Fibroblast of villous mesenchyme (primary cell): ENCODE measurements around the gene COL8A2. TPM values are rescaled to one million over a fixed set of nuclear protein-coding genes. Genes with fewer than 3 reads are reported as not detected.
A peak's percentile ranks its signal among the peaks of the same experiment; 100 is the strongest.

Experiments used
- DNase-seq: peaks from one replicate; pipeline ENCODE4 v3.0.0-alpha.2; 2010; ENCODE audit warnings: low read depth
- H3K4me3 ChIP-seq: 2 replicates; pipeline ENCODE4 v1.5.1; 2011; ENCODE audit warnings: low read depth, mild to moderate bottlenecking, low read length
- total RNA-seq: library from RNA; depleted of rRNA; stranded (reverse); fragments of >200 nt; gene quantifications from 2 replicates; pipeline ENCODE4 v1.2.3, GENCODE V29; 2012
- TF ChIP-seq, protein P1 (sequence below): IDR thresholded peaks from 2 replicates; pipeline ENCODE4 v1.5.1; 2012; ENCODE audit warnings: low read depth, mild to moderate bottlenecking, low read length; ENCODE audit not compliant: insufficient read depth

The COL8A2 gene
- total RNA-seq, 1 donor = 4.7 TPM

GRCh38 chr1:36166938-36167905 is 42.2 kb upstream of the COL8A2 start:
- DNase-seq = peak; percentile 64
- H3K4me3 ChIP-seq = no peak overlapping the region
- TF ChIP-seq, protein P1, sequence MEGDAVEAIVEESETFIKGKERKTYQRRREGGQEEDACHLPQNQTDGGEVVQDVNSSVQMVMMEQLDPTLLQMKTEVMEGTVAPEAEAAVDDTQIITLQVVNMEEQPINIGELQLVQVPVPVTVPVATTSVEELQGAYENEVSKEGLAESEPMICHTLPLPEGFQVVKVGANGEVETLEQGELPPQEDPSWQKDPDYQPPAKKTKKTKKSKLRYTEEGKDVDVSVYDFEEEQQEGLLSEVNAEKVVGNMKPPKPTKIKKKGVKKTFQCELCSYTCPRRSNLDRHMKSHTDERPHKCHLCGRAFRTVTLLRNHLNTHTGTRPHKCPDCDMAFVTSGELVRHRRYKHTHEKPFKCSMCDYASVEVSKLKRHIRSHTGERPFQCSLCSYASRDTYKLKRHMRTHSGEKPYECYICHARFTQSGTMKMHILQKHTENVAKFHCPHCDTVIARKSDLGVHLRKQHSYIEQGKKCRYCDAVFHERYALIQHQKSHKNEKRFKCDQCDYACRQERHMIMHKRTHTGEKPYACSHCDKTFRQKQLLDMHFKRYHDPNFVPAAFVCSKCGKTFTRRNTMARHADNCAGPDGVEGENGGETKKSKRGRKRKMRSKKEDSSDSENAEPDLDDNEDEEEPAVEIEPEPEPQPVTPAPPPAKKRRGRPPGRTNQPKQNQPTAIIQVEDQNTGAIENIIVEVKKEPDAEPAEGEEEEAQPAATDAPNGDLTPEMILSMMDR = no peak

DNA sequence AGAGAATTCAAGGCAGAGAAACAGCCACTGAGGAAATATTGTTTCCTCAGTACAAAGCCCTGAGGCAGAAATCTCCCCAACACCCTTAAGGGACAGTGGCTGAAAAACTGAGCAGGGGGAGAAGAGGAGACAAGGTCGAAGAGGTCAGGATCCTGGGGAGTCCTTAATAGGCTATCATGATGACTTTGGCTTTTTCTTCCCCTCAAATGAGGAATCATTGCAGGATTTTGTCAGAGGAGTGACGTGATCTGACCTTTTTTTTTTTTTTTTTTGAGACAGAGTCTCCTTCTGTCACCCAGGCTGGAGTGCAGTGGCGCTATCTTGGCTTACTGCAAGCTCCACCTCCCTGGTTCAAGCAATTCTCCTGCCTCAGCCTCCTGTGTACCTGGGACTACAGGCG is 41.1 kb upstream of the COL8A2 start:
- TF ChIP-seq, protein P1 = no peak
- no peak overlapping the region for H3K4me3 ChIP-seq
- no peak for DNase-seq

DNA sequence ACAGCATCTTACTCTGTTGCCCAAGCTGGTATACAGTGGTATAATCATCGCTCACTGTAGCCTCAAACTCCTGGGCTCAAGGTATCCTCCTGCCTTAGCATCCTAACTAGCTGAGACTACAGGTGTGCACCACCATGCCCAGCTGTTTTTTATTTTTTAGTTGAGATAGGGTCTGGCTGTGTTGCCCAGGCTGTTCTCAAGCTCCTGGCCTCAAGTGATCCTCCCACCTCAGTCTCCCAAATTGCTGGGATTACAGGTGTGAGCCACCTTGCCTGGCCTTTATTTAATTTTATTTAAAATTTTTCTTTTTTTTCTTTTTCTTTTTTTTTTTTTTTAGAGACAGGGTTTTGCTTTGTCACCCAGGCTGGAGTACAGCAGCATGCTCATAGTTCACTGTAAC is 40.1 kb upstream of the COL8A2 start:
- TF ChIP-seq, protein P1 = no peak
- DNase-seq = no peak
- H3K4me3 ChIP-seq = no peak overlapping the region

- DNase-seq = no peak
- no peak overlapping the region for H3K4me3 ChIP-seq
- TF ChIP-seq, protein P1 = no peak
These were observed 39.3 kb upstream of the COL8A2 start for GRCh38 chr1:36164361-36164760.

- no peak for DNase-seq
- TF ChIP-seq, protein P1 = no peak
- H3K4me3 ChIP-seq = no peak overlapping the region
These were observed 38.4 kb upstream of the COL8A2 start for GRCh38 chr1:36163426-36163825.

- TF ChIP-seq, protein P1 = no peak
These were observed 37.7 kb upstream of the COL8A2 start for GRCh38 chr1:36162680-36163239.

More at GRCh38 chr1:36162680-36163239, 37.7 kb upstream of the COL8A2 start:
- DNase-seq = no peak
- no peak overlapping the region for H3K4me3 ChIP-seq
